ENCODE data around the gene FBXO34. TPM values are rescaled to one million over a fixed set of nuclear protein-coding genes. Genes with fewer than 3 reads are reported as not detected.

The FBXO34 gene
- total RNA-seq, 4 donors from 2014 or later = 60.0 to 88.5 (median 81.9) TPM

- Histone ChIP-seq H3K27ac (no peak overlapping the region), H3K27me3 (no peaks in the 10 kb centered on the region), H3K4me3 (replicated peaks in 1 of 3) (no peak overlapping the region), H3K36me3 (no peaks in the 10 kb centered on the region), H3K4me1 (peaks cover 61 to 78% of the 10 kb centered on the region in 2 donors), H3K9me3 (no peaks in the 10 kb centered on the region)
- WGBS, 2 donors = 75 to 79% methylated on average over 1 of the region's 1 CpG
- TF ChIP-seq CTCF (IDR thresholded peaks at IDR 0.05) (no peak), POLR2A (IDR thresholded peaks at IDR 0.05) (no peak)
- no peak for DNase-seq
- intact Hi-C loops (cut with DNase I) = no loop called here
Observed at GRCh38 chr14:55301437-55302121, 30.4 kb downstream of the FBXO34 start.

GRCh38 chr14:55302367-55303124, 31.3 kb downstream of the FBXO34 start:
- TF ChIP-seq POLR2A (IDR thresholded peaks at IDR 0.05) (no peak), CTCF (IDR thresholded peaks at IDR 0.05) (no peak)
- H3K4me3 ChIP-seq (replicated peaks in 1 of 3) = no peak overlapping the region
- H3K27me3 ChIP-seq = no peaks in the 10 kb centered on the region
- H3K4me1 ChIP-seq = peaks cover 61 to 78% of the 10 kb centered on the region in 2 donors
- DNase-seq = no peak
- no peaks in the 10 kb centered on the region for H3K36me3 ChIP-seq
- H3K9me3 ChIP-seq = no peaks in the 10 kb centered on the region
- WGBS, 2 donors = 87 to 94% methylated on average over 5 of the region's 5 CpGs
- no peak overlapping the region for H3K27ac ChIP-seq
- intact Hi-C loops (cut with DNase I) = no loop called here

- no peaks in the 10 kb centered on the region for H3K9me3 ChIP-seq
Observed at GRCh38 chr14:55303125-55303499, 31.9 kb downstream of the FBXO34 start.

GRCh38 chr14:55303691-55304145, 32.5 kb downstream of the FBXO34 start:
- TF ChIP-seq POLR2A (IDR thresholded peaks at IDR 0.05) = no peak
- TF ChIP-seq CTCF (IDR thresholded peaks at IDR 0.05) = no peak
- H3K27me3 ChIP-seq = no peaks in the 10 kb centered on the region
- no peaks in the 10 kb centered on the region for H3K36me3 ChIP-seq
- WGBS, 2 donors = 75 to 83% methylated on average over 2 of the region's 2 CpGs
- H3K27ac ChIP-seq = no peak overlapping the region
- intact Hi-C loops (cut with DNase I) = no loop called here
- DNase-seq = no peak
- H3K4me1 ChIP-seq = peaks cover 65 to 89% of the 10 kb centered on the region in 2 donors
- no peak overlapping the region for H3K4me3 ChIP-seq (replicated peaks in 1 of 3)
- no peaks in the 10 kb centered on the region for H3K9me3 ChIP-seq

More at GRCh38 chr14:55303125-55303499, 31.9 kb downstream of the FBXO34 start:
- Histone ChIP-seq H3K36me3 (no peaks in the 10 kb centered on the region), H3K4me3 (replicated peaks in 1 of 3) (no peak overlapping the region), H3K4me1 (peaks cover 61 to 84% of the 10 kb centered on the region in 2 donors), H3K27me3 (no peaks in the 10 kb centered on the region), H3K27ac (no peak overlapping the region)
- intact Hi-C loops (cut with DNase I) = no loop called here
- no peak for TF ChIP-seq POLR2A (IDR thresholded peaks at IDR 0.05)
- no peak for TF ChIP-seq CTCF (IDR thresholded peaks at IDR 0.05)
- DNase-seq = no peak

All from thyroid gland (tissue), 4 donors.